NCI-H69 (cell line): Measurements from ENCODE around the gene MYPN.
A peak's percentile ranks its signal among the peaks of the same experiment; 100 is the strongest.

ENCODE experiments used
- DNase-seq: peaks from one replicate; lab custom pipeline; 2025; lab: John Stamatoyannopoulos, UW

MYPN gene

DNA sequence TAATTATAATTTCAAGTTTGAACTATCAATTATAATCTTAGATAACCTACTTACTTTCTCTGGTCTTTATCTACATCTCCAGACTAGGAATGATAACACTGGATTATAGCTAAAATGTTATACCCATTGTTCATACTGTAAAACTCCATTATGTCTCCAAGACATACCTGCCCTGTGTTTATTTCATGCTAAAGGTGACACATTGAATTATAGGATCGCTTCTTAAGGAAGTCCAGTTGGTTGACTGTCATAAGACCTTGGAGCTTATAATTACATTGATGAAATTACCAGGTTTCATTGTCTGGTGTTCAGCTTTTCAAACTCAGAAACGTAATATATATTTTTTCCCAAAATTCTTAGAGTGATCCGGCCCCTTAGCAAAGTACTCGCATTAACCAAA, 18.7 kb upstream of the MYPN start:
- DNase-seq = peak; percentile 0

GRCh38 chr10:68092512-68092911, 16.8 kb upstream of the MYPN start:
- no peak for DNase-seq

GRCh38 chr10:68095153-68095552, 14.1 kb upstream of the MYPN start:
- DNase-seq = no peak

DNA sequence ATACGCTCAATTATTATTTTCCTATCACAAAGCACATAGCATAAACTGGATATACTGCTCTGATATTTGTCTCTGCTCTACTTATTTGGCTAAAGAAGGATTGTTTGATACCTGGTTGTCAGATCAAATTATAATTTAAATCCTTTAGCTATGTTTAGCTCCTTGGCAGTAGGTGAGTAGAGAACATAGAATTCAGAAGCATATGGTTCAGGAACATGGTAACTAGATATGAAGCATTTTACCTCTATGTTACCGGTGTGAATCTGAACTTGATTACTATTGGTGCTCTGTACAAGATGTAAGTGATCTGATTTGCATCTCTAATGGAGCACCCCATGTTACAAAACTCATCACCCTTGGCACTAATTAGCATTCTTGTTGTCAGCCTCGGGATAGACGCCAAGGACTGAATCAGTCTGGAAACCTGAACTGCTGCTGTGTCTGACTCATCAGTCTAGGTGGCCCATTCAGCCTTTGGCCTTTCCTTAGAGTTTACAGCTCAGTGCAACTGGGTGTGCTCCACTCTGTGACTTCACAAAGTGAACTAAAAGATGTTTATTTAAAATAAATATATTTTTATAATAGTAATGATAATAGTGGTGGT, 12.3 kb upstream of the MYPN start:
- peak; percentile 87 for DNase-seq

GRCh38 chr10:68099736-68100135, 9.6 kb upstream of the MYPN start:
- DNase-seq = no peak

DNA sequence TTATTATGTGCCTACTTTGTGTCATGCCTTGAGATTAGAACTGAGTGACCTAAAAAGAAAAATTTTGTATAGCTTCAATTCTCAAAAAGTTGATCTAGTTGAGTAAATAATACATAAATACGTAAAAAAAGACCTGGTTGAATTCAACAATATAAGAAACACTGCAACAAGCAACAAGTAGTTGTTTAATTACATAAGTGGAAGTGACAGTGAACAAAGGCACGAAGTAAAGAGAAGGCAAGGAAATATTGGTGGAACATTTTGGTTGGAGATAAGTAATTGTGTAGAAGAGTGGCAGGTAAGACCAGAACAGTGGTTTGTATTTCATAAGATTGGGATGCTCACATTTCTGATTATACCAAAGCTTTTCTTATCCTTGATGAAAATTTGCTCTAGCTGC, 8.2 kb upstream of the MYPN start:
- DNase-seq = no peak

GRCh38 chr10:68103261-68103878, 5.9 kb upstream of the MYPN start:
- no peak for DNase-seq

GRCh38 chr10:68103901-68104300, 5.4 kb upstream of the MYPN start:
- DNase-seq = no peak

DNA sequence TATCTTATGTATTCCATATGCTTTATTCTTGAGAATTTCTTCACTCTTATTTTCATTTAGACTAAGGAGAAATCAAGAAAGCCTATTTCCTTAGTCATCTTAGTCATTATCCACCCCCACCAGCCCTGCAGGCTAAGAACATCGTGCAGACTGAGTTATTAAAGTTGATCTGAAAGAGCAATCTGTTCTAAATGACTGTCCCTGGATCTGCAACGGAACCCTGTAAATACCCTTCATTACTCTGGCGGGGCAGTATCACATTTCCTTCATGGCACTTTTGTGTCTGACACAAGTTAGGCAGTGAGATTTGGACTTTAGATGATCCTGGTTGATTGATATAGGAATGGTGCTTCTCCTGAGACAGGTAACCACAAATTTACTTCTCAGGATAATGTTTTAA, 3.5 kb upstream of the MYPN start:
- DNase-seq = peak; percentile 36

GRCh38 chr10:68106656-68107055, 2.6 kb upstream of the MYPN start:
- no peak for DNase-seq

- DNase-seq = no peak
Observed at GRCh38 chr10:68107651-68108050, 1.6 kb upstream of the MYPN start.

- DNase-seq = no peak
Observed at GRCh38 chr10:68108051-68108450, 1.2 kb upstream of the MYPN start.

- DNase-seq = no peak
Observed at GRCh38 chr10:68108653-68109052, 635 bp upstream of the MYPN start.

- DNase-seq = no peak
Observed at GRCh38 chr10:68110027-68110426, 739 bp downstream of the MYPN start.

DNA sequence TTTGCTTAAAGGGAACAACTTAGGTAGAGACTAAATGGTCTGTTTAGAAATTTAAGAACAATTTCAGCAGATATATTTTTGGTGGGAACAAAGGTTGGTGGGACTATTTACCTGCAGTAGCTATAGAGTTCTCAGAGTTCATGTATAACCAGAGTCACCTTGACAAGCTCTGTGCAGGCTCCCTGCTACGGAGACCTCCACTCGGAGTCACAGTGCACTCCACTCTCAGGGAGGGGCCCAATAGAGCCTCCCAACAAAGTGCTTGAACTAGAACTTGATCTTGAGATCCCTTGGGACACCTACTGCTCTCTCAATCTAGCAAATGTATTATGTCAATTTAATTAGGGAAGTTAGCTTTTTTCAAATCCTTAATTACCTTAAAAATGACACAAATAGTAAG, 2.3 kb downstream of the MYPN start:
- DNase-seq = peak; percentile 0

GRCh38 chr10:68112837-68113236, 3.5 kb downstream of the MYPN start:
- no peak for DNase-seq

GRCh38 chr10:68118657-68119056, 9.4 kb downstream of the MYPN start:
- DNase-seq = no peak

- DNase-seq = no peak
Observed at GRCh38 chr10:68121020-68121743, 11.9 kb downstream of the MYPN start.

DNA sequence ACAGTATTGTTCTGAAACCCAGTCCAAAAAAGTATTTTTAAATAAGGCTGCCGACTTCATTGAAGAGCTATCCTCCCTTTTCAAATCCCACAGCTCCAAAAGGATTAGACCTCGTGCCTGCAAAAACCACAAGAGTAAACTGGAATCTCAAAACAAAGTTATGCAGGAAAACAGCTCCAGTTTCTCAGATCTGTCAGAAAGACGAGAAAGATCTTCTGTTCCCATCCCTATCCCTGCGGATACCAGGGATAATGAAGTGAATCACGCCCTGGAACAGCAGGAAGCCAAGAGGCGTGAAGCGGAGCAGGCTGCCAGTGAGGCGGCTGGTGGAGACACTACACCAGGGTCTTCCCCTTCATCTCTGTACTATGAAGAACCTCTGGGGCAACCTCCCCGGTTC, 12.6 kb downstream of the MYPN start:
- peak; percentile 4 for DNase-seq

DNA sequence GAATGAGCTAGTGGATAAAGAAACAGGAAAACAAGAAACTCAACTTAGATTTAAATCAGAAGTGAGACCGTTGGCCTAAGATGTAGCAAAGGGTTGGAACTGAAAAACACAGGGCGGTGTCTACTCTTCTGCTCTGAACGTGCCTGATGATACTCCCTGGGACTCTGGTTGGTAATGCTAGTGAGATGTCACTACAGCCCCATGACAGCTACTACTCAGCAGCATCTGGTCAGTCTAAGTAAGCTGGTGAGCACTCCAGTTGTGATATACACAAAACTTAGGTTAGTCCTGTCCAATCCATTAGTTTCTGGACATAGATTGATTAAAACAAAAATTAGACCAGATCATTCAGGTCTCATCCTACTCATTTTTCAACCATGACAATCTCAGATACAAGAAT, 15.4 kb downstream of the MYPN start:
- no peak for DNase-seq

- DNase-seq = peak; percentile 4
Observed at GRCh38 chr10:68125772-68126171, 16.5 kb downstream of the MYPN start.

GRCh38 chr10:68128015-68128414, 18.7 kb downstream of the MYPN start:
- no peak for DNase-seq

GRCh38 chr10:68132391-68132790, 23.1 kb downstream of the MYPN start:
- no peak for DNase-seq

DNA sequence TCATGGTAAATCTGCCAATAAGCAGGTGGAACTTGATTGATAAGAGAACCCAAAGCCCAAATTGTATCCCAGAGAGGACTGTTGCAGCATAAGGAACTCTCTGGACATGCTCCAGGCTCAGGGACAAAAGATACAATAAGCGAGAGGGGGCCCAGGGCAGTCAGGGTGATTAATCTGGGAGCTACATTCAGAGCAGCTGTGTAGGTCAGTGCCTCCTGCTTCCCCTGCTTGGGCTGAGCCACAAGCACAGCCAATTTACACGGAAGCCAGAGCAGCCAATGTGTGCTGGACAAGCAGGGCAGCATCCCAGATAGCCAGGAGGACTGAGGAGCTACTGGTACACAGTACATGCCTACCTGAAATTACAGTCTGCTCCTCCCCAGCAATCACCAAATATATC, 24.2 kb downstream of the MYPN start:
- no peak for DNase-seq
